Erythroblast (primary cell): Measurements from ENCODE around the gene CTBP2.

ENCODE experiments used
- GATA1 ChIP-seq: IDR thresholded peaks from 2 replicates; pipeline ENCODE4 v1.6.1; 2011; ENCODE audit warnings: low read depth, mild to moderate bottlenecking, control low read depth, low read length, moderate library complexity
- POLR2A ChIP-seq: IDR thresholded peaks from 2 replicates; pipeline ENCODE4 v1.6.1; 2011; ENCODE audit warnings: mild to moderate bottlenecking, low read length

DNA sequence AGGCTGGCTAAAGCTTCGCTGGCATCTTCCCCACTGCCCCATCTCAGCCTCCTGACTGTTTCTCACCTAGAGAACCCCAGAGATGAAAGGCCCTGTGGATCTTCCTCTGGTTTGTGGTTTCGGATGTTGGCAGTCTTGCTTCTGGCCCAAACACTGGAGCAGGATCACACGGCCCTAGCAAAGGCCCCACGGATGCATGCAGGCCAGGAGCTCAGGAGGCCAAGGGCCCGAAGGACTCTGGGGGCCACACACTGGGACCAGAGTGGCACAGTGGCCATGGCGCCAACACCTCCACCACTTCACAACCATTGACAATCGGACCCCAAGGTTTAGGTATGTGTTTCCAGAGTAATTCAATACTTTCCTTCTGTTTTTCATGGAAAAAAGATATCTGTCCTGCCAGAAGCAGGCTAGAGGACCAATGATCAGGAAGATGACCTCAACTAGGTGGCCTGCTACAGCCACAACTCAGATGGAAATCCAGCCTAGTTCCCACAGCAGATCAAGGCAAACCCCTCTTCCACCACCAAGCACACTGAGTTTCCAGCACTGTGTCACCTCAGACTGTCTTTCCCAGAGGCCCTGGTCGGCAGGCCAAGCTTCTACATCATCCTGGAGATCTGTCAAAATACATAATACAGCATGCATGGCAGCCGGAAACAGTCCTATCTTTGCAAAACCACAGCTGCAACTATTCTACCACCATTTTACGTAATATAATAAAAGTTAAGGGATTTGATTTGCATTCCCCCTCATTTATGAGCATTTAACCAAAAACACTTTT, 53.0 kb downstream of the CTBP2 start:
- no peak for TF ChIP-seq POLR2A
- no peak for TF ChIP-seq GATA1
